ENCODE measurements around the gene NFIX. TPM values are rescaled to one million over a fixed set of nuclear protein-coding genes. Genes with fewer than 3 reads are reported as not detected.

NFIX gene
- total and polyA plus RNA-seq, 9 of the 15 experiments (the other 6 are each of a cell fraction or from before 2014, with no cell fraction given) = 0.28 to 26.8 (median 5.4) TPM

DNA sequence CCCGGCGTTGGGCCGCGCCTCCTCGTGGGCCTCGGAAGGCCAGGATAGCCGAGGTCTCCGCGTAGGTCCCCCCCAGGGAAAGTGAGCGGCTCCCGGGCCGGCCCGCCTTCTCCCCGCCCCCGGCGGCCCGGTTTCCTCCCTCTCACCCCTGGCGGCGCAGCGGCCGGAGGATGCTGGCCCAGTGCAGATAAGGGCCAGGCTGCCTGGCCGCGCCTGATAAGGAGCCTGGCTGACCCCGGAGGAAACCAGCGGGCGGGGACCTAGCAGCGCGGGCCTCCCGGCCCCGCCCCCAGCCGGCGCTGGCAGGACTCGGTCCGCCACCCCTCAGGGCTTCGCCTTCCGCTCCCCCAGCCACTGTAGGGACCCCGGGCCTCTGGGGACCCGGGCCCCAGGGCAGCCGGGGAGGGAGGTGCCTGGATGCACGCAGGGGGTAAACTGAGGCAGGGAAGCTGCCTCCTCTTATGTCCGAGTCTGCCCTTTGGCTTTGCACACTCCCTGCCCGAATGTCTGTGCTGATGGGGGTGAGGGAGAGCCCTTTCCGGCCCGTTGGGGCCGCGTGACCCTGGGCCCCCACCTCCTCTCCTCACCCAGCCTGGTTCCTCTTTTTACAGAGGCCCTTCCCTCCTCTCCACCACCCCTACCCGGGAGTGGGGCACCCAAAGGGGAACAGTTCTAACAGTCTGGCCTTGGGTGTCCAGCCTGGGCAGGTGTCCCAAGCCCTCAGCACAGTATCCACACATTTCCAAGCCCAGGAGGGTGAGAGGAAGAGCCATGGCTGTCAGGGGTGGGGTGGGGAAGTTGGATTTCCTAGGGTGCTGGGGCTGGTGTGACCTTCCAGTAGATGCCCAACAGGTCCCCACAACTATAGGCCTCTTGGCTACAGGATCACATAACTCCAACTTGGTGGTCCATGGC is 107.6 kb downstream of the NFIX start, which contains the start of gene LYL1 (continued):
- TF ChIP-seq HMGXB4 (CRISPR knock-in tag; IDR thresholded peaks at IDR 0.05) (no peak; the same call in 1 of the 2 replicates), BRD4 (IDR thresholded peaks at IDR 0.05) (peak; percentile 87), ZNF253 (CRISPR knock-in tag; conservative IDR thresholded peaks at IDR 0.05) (no peak), ZBTB17 (CRISPR knock-in tag; IDR thresholded peaks at IDR 0.05) (peak; percentile 84), ZNF3 (CRISPR knock-in tag; IDR thresholded peaks at IDR 0.05) (no peak), MEIS2 (IDR thresholded peaks at IDR 0.05; ENCODE audit: partially characterized antibody) (no peak), TCF3 (CRISPR knock-in tag; IDR thresholded peaks at IDR 0.05) (peak; percentile 99), ZNF561 (CRISPR knock-in tag; conservative IDR thresholded peaks at IDR 0.05) (no peak), ZSCAN32 (CRISPR knock-in tag; IDR thresholded peaks at IDR 0.05) (no peak), ZNF232 (CRISPR knock-in tag; IDR thresholded peaks at IDR 0.05) (no peak), ZKSCAN1 (IDR thresholded peaks at IDR 0.05; ENCODE audit: low read depth, low read length) (peak; percentile 34; the same call in 1 of the 2 replicates), ARID1B (IDR thresholded peaks at IDR 0.05) (peak; percentile 100), RAD21 (CRISPR knock-in tag; conservative IDR thresholded peaks at IDR 0.05 in 1 of 2, IDR thresholded peaks at IDR 0.05 in 1 of 2) (peak; percentile 19 to 29; a peak in 3 of 4 replicates), KHSRP (IDR thresholded peaks at IDR 0.05) (peak; percentile 76), HIVEP1 (CRISPR knock-in tag; IDR thresholded peaks at IDR 0.05) (peak; percentile 3; the same call in 1 of the 2 replicates), NFATC3 (IDR thresholded peaks at IDR 0.05) (no peak), KLF1 (tag; IDR thresholded peaks at IDR 0.05) (peak; percentile 55; the same call in 1 of the 2 replicates), CBFB (CRISPR knock-in tag; IDR thresholded peaks at IDR 0.05) (peak; percentile 54; the same call in 1 of the 2 replicates), ATF1 (CRISPR knock-in tag; IDR thresholded peaks at IDR 0.05) (no peak), ATF1 (tag; IDR thresholded peaks at IDR 0.05) (peak; percentile 74), SMAD4 (CRISPR knock-in tag; conservative IDR thresholded peaks at IDR 0.05) (peak; percentile 100), ZNF347 (CRISPR knock-in tag; IDR thresholded peaks at IDR 0.05; ENCODE audit: low read depth) (no peak), CREB1 (IDR thresholded peaks at IDR 0.05) (peak; percentile 83), CREB1 (CRISPR knock-in tag; IDR thresholded peaks at IDR 0.05) (no peak; the same call in none of the 2 replicates), ATF7 (IDR thresholded peaks at IDR 0.05) (peak; percentile 91)
- TF ChIP-seq, protein P1, sequence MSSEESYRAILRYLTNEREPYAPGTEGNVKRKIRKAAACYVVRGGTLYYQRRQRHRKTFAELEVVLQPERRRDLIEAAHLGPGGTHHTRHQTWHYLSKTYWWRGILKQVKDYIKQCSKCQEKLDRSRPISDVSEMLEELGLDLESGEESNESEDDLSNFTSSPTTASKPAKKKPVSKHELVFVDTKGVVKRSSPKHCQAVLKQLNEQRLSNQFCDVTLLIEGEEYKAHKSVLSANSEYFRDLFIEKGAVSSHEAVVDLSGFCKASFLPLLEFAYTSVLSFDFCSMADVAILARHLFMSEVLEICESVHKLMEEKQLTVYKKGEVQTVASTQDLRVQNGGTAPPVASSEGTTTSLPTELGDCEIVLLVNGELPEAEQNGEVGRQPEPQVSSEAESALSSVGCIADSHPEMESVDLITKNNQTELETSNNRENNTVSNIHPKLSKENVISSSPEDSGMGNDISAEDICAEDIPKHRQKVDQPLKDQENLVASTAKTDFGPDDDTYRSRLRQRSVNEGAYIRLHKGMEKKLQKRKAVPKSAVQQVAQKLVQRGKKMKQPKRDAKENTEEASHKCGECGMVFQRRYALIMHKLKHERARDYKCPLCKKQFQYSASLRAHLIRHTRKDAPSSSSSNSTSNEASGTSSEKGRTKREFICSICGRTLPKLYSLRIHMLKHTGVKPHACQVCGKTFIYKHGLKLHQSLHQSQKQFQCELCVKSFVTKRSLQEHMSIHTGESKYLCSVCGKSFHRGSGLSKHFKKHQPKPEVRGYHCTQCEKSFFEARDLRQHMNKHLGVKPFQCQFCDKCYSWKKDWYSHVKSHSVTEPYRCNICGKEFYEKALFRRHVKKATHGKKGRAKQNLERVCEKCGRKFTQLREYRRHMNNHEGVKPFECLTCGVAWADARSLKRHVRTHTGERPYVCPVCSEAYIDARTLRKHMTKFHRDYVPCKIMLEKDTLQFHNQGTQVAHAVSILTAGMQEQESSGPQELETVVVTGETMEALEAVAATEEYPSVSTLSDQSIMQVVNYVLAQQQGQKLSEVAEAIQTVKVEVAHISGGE (CRISPR knock-in tag; IDR thresholded peaks at IDR 0.05) = peak in 2 of 3 experiments; percentile 69 to 94; a peak in 4 of 6 replicates
